GM23338 (cell line): Measurements from ENCODE around the gene RAD51D. TPM values are rescaled to one million over a fixed set of nuclear protein-coding genes. Genes with fewer than 3 reads are reported as not detected.

Experiments used
- ATAC-seq: fragments of 200-7000 bp; cut with Tn5 transposase; 3 replicates; pipeline ENCODE4 v1.9.1; 2020
- DNase-seq: peaks from one replicate; pipeline ENCODE4 v3.0.0-alpha.2; 2015; ENCODE audit warnings: low spot score
- H2AFZ ChIP-seq: fragments of 200-600 bp; sonication (generic); 2 replicates; pipeline ENCODE4 v1.8.0; 2016; ENCODE audit warnings: antibody characterized with exemption, mild to moderate bottlenecking, moderate library complexity
- H3F3A ChIP-seq: fragments of 200-600 bp; sonication (generic); replicated peaks from 2 replicates; pipeline ENCODE4 v1.8.0; 2017; ENCODE audit warnings: antibody characterized with exemption, mixed run types, low read depth
- H3K27ac ChIP-seq: fragments of 200-600 bp; sonication (generic); 2 replicates; pipeline ENCODE4 v1.6.1; 2016; ENCODE audit warnings: low read depth
- H3K27me3 ChIP-seq: fragments of 200-600 bp; sonication (generic); 2 replicates; pipeline ENCODE4 v1.8.0; 2016; ENCODE audit warnings: mild to moderate bottlenecking, mixed run types, moderate library complexity; ENCODE audit not compliant: insufficient read depth
- H3K36me3 ChIP-seq: fragments of 200-600 bp; sonication (generic); 2 replicates; pipeline ENCODE4 v1.8.0; 2016; ENCODE audit warnings: mild to moderate bottlenecking; ENCODE audit not compliant: insufficient read depth
- H3K4me1 ChIP-seq: fragments of 200-600 bp; sonication (generic); 2 replicates; pipeline ENCODE4 v1.8.0; 2016; ENCODE audit warnings: mild to moderate bottlenecking, moderate library complexity; ENCODE audit not compliant: insufficient read depth
- H3K4me2 ChIP-seq: fragments of 200-600 bp; sonication (generic); 2 replicates; pipeline ENCODE4 v1.7.1; 2017; ENCODE audit warnings: mixed run types
- H3K4me3 ChIP-seq: fragments of 200-600 bp; sonication (generic); 2 replicates; pipeline ENCODE4 v1.6.1; 2016; ENCODE audit warnings: mixed run types
- H3K79me2 ChIP-seq: fragments of 200-600 bp; sonication (generic); replicated peaks from 2 replicates; pipeline ENCODE4 v1.8.0; 2017; ENCODE audit warnings: mild to moderate bottlenecking; ENCODE audit not compliant: insufficient read depth
- H3K9me2 ChIP-seq: fragments of 200-600 bp; sonication (generic); 2 replicates; pipeline ENCODE4 v1.8.0; 2017; ENCODE audit not compliant: insufficient read depth
- H4K20me1 ChIP-seq: fragments of 200-600 bp; sonication (generic); replicated peaks from 2 replicates; pipeline ENCODE4 v1.8.0; 2017; ENCODE audit warnings: mild to moderate bottlenecking; ENCODE audit not compliant: insufficient read depth
- H3K27ac Mint-ChIP-seq: 2 replicates; pipeline ENCODE4 v1.8.0; 2020; ENCODE audit warnings: inconsistent platforms, mild to moderate bottlenecking, moderate library complexity, mixed read lengths
- H3K27me3 Mint-ChIP-seq: 3 replicates; pipeline ENCODE4 v1.8.0; 2022; ENCODE audit warnings: low read depth, mild to moderate bottlenecking, moderate library complexity, mixed read lengths, inconsistent platforms; ENCODE audit not compliant: insufficient read depth, poor library complexity
- H3K36me3 Mint-ChIP-seq: 3 replicates; pipeline ENCODE4 v1.8.0; 2021; ENCODE audit warnings: low read depth, mild to moderate bottlenecking, inconsistent platforms, moderate library complexity, mixed read lengths
- H3K4me1 Mint-ChIP-seq: 3 replicates; pipeline ENCODE4 v1.8.0; 2020; ENCODE audit warnings: mild to moderate bottlenecking, inconsistent platforms, mixed read lengths
- H3K4me3 Mint-ChIP-seq: 3 replicates; pipeline ENCODE4 v1.8.0; 2021; ENCODE audit warnings: moderate library complexity, mild to moderate bottlenecking, inconsistent platforms, mixed read lengths
- H3K9me3 Mint-ChIP-seq: 3 replicates; pipeline ENCODE4 v1.8.0; 2020; ENCODE audit warnings: moderate library complexity, mild to moderate bottlenecking, inconsistent platforms, mixed read lengths
- CREB1 ChIP-seq: fragments of 250-450 bp; sonication (Bioruptor Pico); IDR thresholded peaks from 2 replicates; pipeline ENCODE4 v1.5.0; 2020; ENCODE audit warnings: low read depth, mild to moderate bottlenecking, moderate library complexity
- ETS1 ChIP-seq: IDR thresholded peaks from 2 replicates; pipeline ENCODE4 v1.6.1; 2016; ENCODE audit warnings: antibody characterized with exemption
- EZH2 ChIP-seq: fragments of 200-600 bp; sonication (generic); IDR thresholded peaks from one replicate; pipeline ENCODE4 v1.8.0; 2017; ENCODE audit warnings: antibody characterized with exemption, mild to moderate bottlenecking, low read depth; ENCODE audit not compliant: unreplicated experiment
- NANOG ChIP-seq: IDR thresholded peaks from 2 replicates; pipeline ENCODE4 v1.6.1; 2016; ENCODE audit warnings: antibody characterized with exemption, borderline replicate concordance
- POLR2AphosphoS5 ChIP-seq: IDR thresholded peaks from 2 replicates; pipeline ENCODE4 v1.6.1; 2016; ENCODE audit warnings: antibody characterized with exemption, low read depth
- REST ChIP-seq: IDR thresholded peaks from one replicate; pipeline ENCODE4 v1.6.1; 2018; ENCODE audit warnings: antibody characterized with exemption; ENCODE audit not compliant: unreplicated experiment
- ZNF114 ChIP-seq: fragments of 250-450 bp; sonication (Bioruptor Pico); IDR thresholded peaks from 2 replicates; pipeline ENCODE4 v1.5.0; 2020; ENCODE audit warnings: mild to moderate bottlenecking, moderate library complexity
- ZNF462 ChIP-seq: fragments of 250-450 bp; sonication (Bioruptor Pico); IDR thresholded peaks from 2 replicates; pipeline ENCODE4 v1.5.0; 2020; ENCODE audit warnings: mild to moderate bottlenecking, moderate library complexity
- polyA plus RNA-seq: library from polyadenylated mRNA; unstranded; fragments of >200 nt; fragmentation: Nextera tagmentation; extraction: Ambion mirVana; gene quantifications from 2 replicates; pipeline ENCODE4 v1.2.1, GENCODE V29; 2016
- total RNA-seq: library from RNA; depleted of rRNA; stranded (reverse); fragments of >200 nt; shearing (Covaris generic); gene quantifications from 2 replicates; pipeline ENCODE4 v1.2.3, GENCODE V29; 2014

The RAD51D gene
- total and polyA plus RNA-seq, 2 experiments from 2014 or later: 5.9 to 11.0 TPM

DNA sequence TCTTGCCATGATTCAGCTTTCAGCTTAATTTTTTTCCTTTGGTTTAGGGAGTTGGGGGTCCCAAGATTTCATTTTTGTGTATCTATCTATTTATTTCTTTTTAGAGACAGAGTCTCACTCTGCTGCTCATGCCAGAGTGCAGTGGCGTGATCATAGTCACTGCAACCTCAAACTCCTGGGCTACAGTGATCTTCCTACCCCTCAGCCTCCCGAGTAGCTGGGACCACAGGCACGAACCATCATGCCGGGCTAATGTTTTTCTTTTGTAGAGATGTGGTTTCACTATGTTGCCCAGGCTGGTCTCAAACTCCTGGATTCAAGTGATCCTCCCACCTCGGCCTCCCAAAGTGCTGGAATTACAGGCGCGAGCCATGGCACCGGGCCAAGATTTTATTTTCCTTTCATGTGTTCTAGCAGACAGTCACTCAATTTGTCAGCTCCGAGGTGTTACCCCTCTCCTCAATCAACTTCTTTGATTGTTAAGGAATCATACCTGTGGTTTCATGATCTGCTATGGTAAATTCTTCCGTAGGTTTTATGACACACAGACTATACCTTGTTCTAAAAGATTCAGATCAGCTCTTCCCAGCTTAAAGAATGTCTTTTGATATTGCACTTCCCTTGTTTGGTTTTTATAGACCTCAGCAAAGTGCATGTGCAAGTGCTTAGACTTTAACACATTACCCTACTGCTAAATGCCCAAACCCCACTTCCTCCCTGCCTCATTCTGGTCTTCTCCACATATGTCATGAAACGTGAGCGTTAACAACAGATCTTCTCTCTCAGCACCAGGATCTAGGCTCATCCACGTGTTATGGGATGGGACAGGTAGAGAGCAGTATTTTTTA, 40.9 kb upstream of the RAD51D start:
- H3K4me3 ChIP-seq: no peak overlapping the region
- peaks cover 3% of the 10 kb centered on the region; the same call in 1 of the 2 replicates for H3K4me1 ChIP-seq
- H3K79me2 ChIP-seq: no peaks in the 10 kb centered on the region
- Mint-ChIP-seq H3K4me3 (no peak overlapping the region), H3K36me3 (no peaks in the 10 kb centered on the region), H3K4me1 (peaks cover 7% of the 10 kb centered on the region), H3K9me3 (no peaks in the 10 kb centered on the region), H3K27ac (no peak overlapping the region), H3K27me3 (peaks cover 1% of the 10 kb centered on the region)
- no peak for ATAC-seq
- H3K9me2 ChIP-seq: 0 out of 2 replicates have a peak, but pooled peaks cover 3% of the 10 kb centered on the region
- no peak overlapping the region for H3K27ac ChIP-seq
- TF ChIP-seq CREB1 (CRISPR knock-in tag) (no peak), ZNF114 (CRISPR knock-in tag) (no peak), POLR2AphosphoS5 (no peak), REST (no peak), ZNF462 (CRISPR knock-in tag) (no peak), EZH2 (no peak), ETS1 (no peak), NANOG (no peak)
- H2AFZ ChIP-seq: no peak overlapping the region
- H3K4me2 ChIP-seq: no peak overlapping the region
- no peaks in the 10 kb centered on the region for H4K20me1 ChIP-seq
- H3K36me3 ChIP-seq: no peaks in the 10 kb centered on the region
- H3F3A ChIP-seq: no peaks in the 10 kb centered on the region
- no peak for DNase-seq
- H3K27me3 ChIP-seq: no peaks in the 10 kb centered on the region
